AG04450 (cell line): ENCODE measurements around the gene AIMP2. TPM values are rescaled to one million over a fixed set of nuclear protein-coding genes. Genes with fewer than 3 reads are reported as not detected.
"Not testable (repeated sequence)": the region's sequence is repeated elsewhere in the genome, so short reads cannot be mapped to it uniquely, and the experiment has no call there.

Source experiments
- CTCF ChIA-PET: fragments of 300-600, 350-600 bp; formaldehyde crosslinking; extraction: SDS; loops from one replicate; lab custom pipeline; 2022; ENCODE audit warnings: antibody characterized with exemption, inconsistent platforms; lab: Charles Lee
- POLR2A ChIA-PET: fragments of 350-600 bp; formaldehyde crosslinking; extraction: SDS; loops from one replicate; lab custom pipeline; 2021; ENCODE audit warnings: antibody characterized with exemption, inconsistent platforms; lab: Yijun Ruan, JAX
- DNase-seq: peaks from one replicate; pipeline ENCODE4 v3.0.0-alpha.2; 2011; ENCODE audit warnings: low read depth, low spot score
- H3K27ac ChIP-seq: one replicate; pipeline ENCODE4 v1.5.1; 2012; ENCODE audit warnings: low read depth, low read length, control low read depth
- H3K27me3 ChIP-seq: one replicate; pipeline ENCODE4 v1.6.0; 2012; ENCODE audit warnings: low read length; ENCODE audit not compliant: control insufficient read depth, insufficient read depth
- H3K4me3 ChIP-seq: 2 replicates; pipeline ENCODE4 v1.5.1; 2011; ENCODE audit warnings: mild to moderate bottlenecking, low read depth, low read length, control low read depth
- H3K9me3 ChIP-seq: 2 replicates; pipeline ENCODE4 v1.5.1; 2012; ENCODE audit warnings: low read length; ENCODE audit not compliant: control insufficient read depth, insufficient read depth
- polyA plus RNA-seq: library from polyadenylated mRNA; depleted of rRNA; stranded (reverse); fragments of >200 nt; gene quantifications from 2 replicates; pipeline ENCODE4 v1.2.3, GENCODE V29; 2011
- TF ChIP-seq, protein P1 (sequence below): IDR thresholded peaks from 2 replicates; pipeline ENCODE4 v1.5.1; 2011; ENCODE audit warnings: low read depth, low read length, control low read depth, inconsistent platforms

The AIMP2 gene
- polyA plus RNA-seq, 1 experiment = 58.5 TPM

DNA sequence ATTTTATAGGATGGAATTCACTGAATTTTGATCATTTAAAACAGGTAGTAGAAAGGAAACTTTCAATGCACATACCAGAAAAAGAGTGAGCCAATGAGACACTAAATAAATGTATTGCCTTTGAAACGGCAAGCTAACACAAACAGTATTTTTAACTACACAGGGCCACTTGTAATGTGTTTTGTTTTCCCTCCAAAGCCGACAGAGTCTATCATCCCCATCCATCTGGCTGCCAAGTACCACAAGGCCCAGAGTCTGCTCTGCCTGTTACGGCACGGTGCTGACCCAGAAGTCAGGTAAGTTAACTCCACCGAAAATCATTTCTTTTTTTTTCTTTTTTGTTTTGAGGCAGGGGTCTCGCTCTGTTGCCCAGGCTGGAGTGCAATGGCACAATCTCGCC lies 23.6 kb downstream of the AIMP2 start:
- H3K27me3 ChIP-seq = no peaks in the 10 kb centered on the region
- no peak for DNase-seq
- no peak overlapping the region for H3K4me3 ChIP-seq
- no peaks in the 10 kb centered on the region for H3K9me3 ChIP-seq
- POLR2A ChIA-PET = no interaction called here
- no peak overlapping the region for H3K27ac ChIP-seq
- CTCF ChIA-PET = no interaction called here
- TF ChIP-seq, protein P1, sequence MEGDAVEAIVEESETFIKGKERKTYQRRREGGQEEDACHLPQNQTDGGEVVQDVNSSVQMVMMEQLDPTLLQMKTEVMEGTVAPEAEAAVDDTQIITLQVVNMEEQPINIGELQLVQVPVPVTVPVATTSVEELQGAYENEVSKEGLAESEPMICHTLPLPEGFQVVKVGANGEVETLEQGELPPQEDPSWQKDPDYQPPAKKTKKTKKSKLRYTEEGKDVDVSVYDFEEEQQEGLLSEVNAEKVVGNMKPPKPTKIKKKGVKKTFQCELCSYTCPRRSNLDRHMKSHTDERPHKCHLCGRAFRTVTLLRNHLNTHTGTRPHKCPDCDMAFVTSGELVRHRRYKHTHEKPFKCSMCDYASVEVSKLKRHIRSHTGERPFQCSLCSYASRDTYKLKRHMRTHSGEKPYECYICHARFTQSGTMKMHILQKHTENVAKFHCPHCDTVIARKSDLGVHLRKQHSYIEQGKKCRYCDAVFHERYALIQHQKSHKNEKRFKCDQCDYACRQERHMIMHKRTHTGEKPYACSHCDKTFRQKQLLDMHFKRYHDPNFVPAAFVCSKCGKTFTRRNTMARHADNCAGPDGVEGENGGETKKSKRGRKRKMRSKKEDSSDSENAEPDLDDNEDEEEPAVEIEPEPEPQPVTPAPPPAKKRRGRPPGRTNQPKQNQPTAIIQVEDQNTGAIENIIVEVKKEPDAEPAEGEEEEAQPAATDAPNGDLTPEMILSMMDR = no peak

DNA sequence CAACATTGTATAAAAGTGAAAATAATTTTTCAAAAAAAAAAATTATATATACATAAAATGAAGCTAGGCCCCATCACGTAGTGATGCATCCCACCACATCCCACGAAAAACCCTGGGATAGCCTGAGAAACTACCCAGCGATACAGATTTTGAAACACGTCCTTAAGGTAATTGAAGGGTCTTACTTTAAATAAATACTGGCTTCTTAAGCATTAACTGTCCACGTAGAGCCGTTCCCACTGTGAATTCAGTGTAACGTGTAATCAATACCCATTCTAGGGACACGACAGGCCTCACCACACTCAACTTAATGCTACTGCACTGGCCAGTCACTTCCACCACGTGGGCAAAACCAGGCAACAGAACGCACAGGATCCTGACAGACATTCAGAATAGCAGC lies 26.1 kb downstream of the AIMP2 start:
- Histone ChIP-seq H3K4me3 (no peak overlapping the region), H3K9me3 (no peaks in the 10 kb centered on the region), H3K27ac (no peak overlapping the region), H3K27me3 (no peaks in the 10 kb centered on the region)
- DNase-seq = no peak
- CTCF ChIA-PET = no interaction called here
- POLR2A ChIA-PET = interaction anchor here (0.5 kb wide), 1 partner anchor 16 kb away, joined by 3 read pairs; no protein-coding TSS in a partner anchor
- TF ChIP-seq, protein P1 = no peak

DNA sequence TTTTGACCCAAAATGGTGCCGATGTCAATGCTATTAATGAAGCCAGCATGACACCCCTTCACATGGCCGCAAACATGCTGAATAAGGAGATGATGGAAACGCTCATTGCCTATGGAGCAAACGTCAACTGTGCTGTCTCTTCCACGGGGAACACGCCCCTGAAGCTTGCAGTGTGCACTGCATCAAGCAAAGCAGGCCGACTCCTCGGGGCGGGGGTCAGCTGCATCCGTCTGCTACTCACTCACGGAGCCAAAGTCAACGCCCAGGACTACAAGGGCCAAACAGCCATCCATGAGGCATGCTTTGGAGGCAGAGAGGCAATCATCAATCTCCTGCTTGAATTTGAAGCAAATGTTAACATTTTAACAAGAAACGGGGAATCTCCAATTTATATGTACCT lies 26.6 kb downstream of the AIMP2 start:
- ChIA-PET POLR2A (no interaction called here), CTCF (no interaction called here)
- Histone ChIP-seq H3K4me3 (no peak overlapping the region), H3K27ac (no peak overlapping the region), H3K27me3 (no peaks in the 10 kb centered on the region), H3K9me3 (no peaks in the 10 kb centered on the region)
- no peak for DNase-seq
- TF ChIP-seq, protein P1 = no peak

DNA sequence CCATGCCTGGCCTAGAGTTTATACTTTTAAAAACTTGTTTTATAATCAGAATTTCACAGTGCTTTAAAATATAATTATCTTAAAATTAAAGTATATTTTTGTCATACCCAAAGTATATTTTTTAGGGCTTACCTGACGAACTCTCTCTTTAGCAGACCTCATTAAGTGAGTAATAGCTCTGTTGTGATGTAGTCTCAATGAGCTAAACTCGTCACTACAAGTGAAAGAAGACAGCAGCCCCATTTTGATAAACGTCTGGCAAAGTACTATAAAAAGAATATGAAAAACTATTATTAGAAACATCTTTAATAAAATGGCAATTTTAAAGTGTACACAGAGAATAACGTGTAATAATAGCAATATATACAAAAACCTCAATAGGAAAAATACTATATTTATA lies 40.7 kb downstream of the AIMP2 start:
- ChIA-PET POLR2A (no interaction called here), CTCF (interaction anchor here (0.5 to 1.1 kb wide), 2 partner anchors 53 to 262 kb away, joined by 3 read pairs; no protein-coding TSS in a partner anchor)
- TF ChIP-seq, protein P1 = no peak
- Histone ChIP-seq H3K27me3 (no peaks in the 10 kb centered on the region), H3K27ac (no peak overlapping the region), H3K9me3 (no peaks in the 10 kb centered on the region), H3K4me3 (no peak overlapping the region)
- no peak for DNase-seq

DNA sequence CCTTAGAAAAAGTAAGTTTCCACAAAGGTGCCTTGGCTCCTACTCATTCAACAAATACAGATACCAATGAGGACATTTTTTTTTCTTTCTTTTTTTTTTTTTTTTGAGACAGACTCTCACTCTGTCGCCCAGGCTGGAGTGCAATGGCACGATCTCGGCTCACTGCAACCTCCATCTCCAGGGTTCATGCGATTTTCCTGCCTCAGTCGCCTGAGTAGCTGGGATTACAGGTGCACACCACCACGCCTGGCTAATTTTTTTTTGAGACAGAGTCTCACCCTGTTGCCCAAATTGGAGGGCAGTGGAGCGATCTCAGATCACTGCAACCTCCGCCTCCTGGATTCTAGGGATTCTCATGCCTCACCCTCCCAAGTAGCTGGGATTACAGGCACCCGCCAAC lies 42.1 kb downstream of the AIMP2 start:
- POLR2A ChIA-PET = interaction anchor here (0.7 kb wide), 1 partner anchor 16 kb away, joined by 3 read pairs; no protein-coding TSS in a partner anchor

More for the DNA sequence above, 42.1 kb downstream of the AIMP2 start:
- not testable (repeated sequence) for H3K4me3 ChIP-seq, DNase-seq, H3K27me3 ChIP-seq, H3K9me3 ChIP-seq, H3K27ac ChIP-seq
- CTCF ChIA-PET = interaction anchor here (0.7 kb wide), 1 partner anchor 197 kb away, joined by 4 read pairs; no protein-coding TSS in a partner anchor
